HG03064 (cell line): ENCODE measurements around the gene RELB.
"Not testable (repeated sequence)": the region's sequence is repeated elsewhere in the genome, so short reads cannot be mapped to it uniquely, and the experiment has no call there.

Source experiments
- ATAC-seq: cut with Tn5 transposase; IDR thresholded peaks from one replicate; pipeline ENCODE4 v1.9.1; 2021; ENCODE audit warnings: low read depth; ENCODE audit not compliant: unreplicated experiment

The RELB gene, protein sequence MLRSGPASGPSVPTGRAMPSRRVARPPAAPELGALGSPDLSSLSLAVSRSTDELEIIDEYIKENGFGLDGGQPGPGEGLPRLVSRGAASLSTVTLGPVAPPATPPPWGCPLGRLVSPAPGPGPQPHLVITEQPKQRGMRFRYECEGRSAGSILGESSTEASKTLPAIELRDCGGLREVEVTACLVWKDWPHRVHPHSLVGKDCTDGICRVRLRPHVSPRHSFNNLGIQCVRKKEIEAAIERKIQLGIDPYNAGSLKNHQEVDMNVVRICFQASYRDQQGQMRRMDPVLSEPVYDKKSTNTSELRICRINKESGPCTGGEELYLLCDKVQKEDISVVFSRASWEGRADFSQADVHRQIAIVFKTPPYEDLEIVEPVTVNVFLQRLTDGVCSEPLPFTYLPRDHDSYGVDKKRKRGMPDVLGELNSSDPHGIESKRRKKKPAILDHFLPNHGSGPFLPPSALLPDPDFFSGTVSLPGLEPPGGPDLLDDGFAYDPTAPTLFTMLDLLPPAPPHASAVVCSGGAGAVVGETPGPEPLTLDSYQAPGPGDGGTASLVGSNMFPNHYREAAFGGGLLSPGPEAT

DNA sequence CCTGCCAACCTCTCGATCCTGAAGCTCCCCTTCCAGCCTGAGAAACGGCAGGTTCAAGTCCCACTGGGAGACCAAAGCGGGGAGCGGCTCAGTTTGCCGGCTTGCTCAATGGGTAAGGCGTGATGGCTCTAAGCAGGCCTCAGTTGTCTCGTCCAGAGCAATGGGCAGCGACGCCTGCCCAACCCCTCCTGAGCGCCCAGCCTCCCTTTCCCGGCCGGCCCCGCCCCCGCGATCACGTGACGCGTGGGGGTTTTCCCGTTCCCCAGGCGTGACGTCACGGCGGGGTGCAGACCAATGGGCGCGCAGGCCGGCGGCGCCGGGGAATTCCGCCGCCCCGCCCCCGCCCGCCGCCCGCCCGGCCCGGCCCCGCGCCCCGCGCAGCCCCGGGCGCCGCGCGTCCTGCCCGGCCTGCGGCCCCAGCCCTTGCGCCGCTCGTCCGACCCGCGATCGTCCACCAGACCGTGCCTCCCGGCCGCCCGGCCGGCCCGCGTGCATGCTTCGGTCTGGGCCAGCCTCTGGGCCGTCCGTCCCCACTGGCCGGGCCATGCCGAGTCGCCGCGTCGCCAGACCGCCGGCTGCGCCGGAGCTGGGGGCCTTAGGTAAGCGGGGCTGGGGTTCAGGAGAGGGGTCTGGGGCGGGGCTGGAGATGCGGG is at the start of gene RELB:
TSS of gene RELB (plus strand) at position 378 of the 653 bp plus-strand sequence. CDS start at position 494, 116 bp downstream.
- ATAC-seq = peak; percentile 38

DNA sequence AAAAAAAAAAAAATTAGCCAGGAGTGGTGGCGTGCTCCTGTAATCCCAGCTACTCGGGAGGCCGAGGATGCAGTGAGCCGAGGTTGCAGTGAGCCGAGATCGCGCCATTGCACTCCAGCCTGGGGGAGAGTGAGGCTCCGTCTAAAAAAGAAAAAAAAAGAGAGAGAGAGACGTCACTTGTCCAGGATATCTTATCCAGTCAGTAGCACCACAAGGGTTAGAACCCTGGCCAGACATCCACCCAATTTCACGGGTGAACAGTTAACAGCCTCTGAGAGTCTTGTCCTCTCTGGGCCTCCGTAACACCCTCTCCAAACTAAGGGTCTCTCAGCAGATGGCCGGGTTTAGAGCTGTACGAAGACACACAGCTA is 47.0 kb upstream of the RELB start:
- ATAC-seq = no peak

DNA sequence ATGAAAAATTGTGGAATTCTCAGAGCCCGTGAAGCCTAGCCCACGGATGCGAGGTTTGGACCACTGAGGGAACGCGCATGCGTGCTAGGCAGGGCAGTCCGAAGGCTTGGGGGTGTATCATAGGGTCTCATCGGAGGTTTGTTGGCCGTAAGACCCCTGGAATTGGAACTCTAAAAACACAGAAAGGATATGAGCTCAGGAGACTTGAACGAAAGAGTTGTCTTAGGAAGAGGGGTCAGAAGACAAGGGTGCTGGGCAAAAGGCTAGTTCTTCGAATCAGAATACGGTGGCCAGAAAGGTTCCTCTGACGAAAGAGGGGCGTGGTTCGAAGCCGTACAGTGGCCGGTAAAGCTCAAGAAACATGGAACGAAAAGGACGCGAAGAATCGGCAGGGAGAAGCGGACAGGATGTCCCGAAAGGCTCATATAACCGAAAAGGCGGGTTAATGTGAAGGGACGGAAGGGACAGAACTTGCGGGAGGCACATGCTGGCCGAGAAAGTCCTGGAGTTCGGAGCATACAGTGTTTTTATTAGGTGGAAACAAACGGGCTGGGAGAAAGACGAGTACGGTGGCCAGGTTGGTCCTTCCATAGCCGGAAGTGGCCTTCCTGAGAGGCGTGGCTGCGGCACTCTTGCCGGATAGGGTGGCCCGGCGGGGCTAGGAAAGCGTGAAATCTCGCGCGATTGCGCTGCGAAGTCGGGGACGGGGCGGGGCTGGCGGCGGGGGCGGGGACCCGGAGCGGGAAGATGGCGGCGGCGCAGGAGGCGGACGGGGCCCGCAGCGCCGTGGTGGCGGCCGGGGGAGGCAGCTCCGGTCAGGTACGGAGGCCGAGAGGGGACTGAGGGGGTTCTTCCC is 46.4 kb upstream of the RELB start, which contains the start of gene CLPTM1:
TSS of gene CLPTM1 (plus strand) at position 732 of the 856 bp plus-strand sequence. CDS start at position 748, 16 bp downstream.
- peak; percentile 61 for ATAC-seq

GRCh38 chr19:44955505-44956439 is 45.5 kb upstream of the RELB start:
- ATAC-seq = no peak

DNA sequence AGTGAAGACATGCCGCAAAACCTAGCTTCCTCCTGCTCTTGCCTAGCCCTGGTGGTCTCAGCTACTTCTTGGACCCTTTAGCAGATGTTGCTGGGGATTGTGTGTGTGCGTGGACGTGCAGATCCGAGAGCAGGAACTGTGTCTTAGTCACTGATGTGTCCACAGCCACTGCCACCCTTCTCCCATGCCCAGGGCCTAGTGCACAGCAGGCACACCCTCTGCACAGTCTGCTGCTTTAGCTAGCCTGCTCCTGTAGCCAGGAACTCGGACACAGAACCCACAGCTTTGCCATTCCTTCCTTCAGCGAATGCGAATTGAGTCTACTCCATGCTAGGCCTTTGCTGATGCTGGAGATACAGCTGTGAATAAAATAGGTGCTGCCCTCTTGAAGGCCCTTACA is 43.7 kb upstream of the RELB start:
- ATAC-seq = no peak

DNA sequence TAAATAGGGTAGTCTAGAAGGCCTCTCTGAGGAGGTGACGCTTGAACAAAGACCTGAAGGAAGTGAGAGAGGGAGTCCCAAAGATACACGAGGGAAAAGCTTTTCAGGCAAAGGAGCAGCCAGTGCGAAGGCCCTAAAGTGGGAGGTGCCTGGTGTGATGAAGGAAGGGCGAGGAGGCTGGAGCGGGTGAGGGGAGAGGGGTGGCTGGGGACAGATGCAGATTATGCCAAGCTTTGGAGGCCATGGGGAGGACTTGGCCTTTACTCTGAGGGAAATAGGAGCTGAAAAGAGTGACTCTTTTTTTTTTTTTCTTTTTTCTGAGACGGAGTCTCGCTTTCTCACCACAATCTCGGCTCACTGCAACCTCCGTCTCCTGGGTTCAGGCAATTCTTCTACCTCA is 43.2 kb upstream of the RELB start:
- ATAC-seq = no peak

DNA sequence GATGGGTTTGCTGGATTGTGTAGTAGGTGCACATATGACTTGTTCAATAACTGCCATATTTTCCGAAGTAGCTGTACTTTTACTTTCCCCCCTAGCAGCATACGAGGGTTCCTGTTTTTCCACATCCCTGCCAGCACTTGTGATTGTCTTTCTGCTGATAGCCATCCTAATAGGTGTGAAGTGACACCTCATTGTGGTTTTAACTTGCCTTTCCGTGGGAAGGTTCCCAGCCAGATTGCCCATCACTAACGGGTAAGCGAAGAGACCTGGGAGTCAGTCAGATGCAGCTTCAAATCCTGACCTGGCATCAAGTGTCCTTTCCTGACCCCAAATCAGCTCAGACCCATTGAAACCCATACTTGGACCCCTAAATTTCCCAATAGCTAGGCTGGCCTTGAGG is 41.6 kb upstream of the RELB start:
- no peak for ATAC-seq

DNA sequence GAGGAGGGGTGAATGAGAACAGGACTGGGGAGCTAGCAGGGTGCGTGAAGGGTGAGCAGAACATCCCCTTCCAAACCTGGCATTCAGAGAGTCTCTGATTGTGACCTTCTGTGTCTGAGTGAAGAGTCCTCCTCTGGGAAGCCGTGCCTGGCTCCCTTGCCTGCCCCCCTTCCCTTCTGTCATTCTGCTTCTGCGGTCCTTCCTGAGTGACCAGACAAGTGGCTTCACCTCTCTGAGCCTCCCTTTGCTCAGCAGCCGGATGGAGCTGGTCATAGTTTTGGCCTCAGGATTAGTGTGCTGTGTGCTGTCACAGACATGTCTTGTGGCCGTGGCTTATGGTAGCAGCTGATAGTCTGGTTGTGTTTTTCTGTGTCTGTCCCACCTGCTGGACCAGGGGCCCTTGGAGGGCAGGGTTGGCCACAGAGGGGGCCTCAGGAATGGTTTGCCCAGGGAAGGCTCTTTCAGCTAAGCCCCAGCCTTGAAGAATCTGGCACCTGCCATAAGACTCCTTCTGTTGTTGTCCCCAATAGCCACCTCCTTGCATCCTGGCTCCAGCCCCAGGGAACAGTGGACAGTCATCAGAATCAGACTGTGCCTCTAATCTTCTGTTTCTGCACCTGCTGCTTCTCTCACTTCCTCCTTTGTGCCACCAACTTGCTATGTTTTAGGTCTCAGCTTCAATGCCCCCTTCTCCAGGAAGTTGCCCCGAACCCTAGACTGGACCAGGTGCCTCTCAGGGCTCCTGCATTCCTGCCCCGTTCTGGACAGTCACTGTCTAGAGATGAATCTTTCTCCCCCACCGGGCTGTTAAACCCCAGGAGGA is 40.1 kb upstream of the RELB start:
- no peak for ATAC-seq

GRCh38 chr19:44961821-44962220 is 39.4 kb upstream of the RELB start:
- ATAC-seq = no peak

DNA sequence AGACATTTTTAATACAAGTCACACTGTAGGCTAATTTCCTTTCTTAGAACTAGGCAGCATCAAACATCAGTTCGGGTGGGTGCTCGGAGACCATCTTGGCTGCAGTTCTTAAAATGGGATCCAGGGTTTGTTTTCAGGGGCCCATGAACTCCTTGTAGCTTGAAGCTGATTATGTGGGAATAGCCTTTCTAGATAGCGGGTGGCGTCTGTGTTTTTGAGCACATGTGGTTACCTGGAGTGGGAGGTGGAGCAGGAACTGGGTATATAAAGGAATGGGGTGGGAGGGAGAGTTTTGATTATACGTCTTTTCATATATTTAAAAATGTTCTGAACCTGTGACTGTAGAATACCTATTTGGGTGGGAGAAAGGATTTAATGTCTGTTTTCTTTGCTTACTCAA is 33.1 kb upstream of the RELB start:
- no peak for ATAC-seq

DNA sequence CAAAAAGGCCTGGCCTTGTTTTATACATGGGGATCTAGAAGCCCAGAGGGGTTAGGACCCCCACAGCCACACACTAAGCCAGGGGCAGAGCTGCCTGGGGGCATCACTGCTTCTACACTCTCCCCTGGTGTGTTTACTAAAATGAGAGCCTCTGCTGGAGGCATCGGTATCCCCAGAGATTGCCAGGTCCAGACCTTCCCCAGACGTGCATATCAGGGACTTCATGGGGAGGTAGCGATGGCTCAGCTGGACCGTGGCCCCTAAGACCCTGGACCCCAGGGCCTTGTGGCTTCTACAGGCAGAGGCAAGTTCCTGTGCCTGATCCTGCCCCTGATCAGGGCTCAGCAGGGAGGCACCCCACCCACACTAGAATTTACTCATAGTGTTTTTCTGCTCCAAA is 32.6 kb upstream of the RELB start:
- no peak for ATAC-seq

- ATAC-seq = no peak
These were observed 31.8 kb upstream of the RELB start for GRCh38 chr19:44969437-44969836.

DNA sequence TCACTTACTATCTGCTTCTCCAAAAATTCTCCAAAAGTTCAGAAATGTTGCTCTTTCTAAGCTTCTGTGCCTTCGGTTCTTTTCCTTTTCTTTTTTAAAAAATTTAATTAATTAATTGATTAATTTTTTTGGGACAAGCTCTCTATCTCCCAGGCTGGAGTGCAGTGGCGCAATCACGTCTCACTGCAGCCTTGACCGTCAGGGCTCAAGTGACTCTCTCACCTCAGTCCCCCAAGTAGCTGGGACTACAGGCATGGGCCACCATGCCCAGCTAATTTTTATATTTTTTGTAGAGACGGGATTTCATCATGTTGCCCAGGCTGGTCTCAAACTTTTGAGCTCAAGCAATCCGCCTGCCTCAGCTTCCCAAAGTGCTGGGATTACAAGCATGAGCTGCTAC is 29.8 kb upstream of the RELB start:
- not testable (repeated sequence) for ATAC-seq

GRCh38 chr19:44972802-44973201 is 28.5 kb upstream of the RELB start:
- ATAC-seq = no peak

DNA sequence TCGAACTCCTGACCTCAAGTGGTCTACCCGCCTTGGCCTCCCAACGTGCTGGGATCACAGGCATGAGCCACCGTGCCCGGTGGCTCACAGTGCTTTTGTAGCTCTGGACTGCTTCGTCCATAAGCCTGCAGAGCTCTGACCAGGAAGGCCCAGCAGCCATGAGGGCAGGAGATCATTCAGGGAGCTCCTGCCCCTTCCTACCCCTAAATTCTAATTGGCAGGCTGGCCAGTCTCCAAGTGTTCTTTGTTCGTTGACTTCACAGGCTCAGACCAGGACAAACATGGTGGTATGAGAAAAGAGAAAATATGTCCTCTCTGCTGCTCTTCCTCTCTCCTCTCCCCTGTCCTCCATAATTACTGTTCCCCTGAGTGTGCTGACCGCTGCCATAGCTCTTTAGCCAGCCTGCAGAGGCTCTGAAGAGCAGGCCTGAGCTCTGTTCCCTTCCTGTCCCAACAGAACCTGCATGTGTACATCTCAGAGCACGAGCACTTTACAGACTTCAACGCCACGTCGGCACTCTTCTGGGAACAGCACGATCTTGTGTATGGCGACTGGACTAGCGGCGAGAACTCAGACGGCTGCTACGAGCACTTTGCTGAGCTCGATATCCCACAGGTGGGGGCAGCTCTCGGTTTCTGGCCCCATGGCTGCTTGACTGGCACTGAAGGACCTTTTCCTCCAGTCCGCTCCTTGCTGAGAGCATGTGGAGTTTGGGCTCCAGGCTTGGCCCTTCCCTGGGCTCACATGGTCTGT is 27.1 kb upstream of the RELB start:
- ATAC-seq = no peak

- ATAC-seq = no peak
These were observed 26.4 kb upstream of the RELB start for GRCh38 chr19:44974857-44975256.

GRCh38 chr19:44975444-44975843 is 25.8 kb upstream of the RELB start:
- ATAC-seq = no peak

- no peak for ATAC-seq
These were observed 17.3 kb upstream of the RELB start for GRCh38 chr19:44984005-44984404.
